H9 (cell line): ENCODE data around the gene ACOX3. TPM values are rescaled to one million over a fixed set of nuclear protein-coding genes. Genes with fewer than 3 reads are reported as not detected.

Experiments
- DNase-seq: peaks from one replicate; pipeline ENCODE4 v3.0.0-alpha.2; 2017
- H2AFZ ChIP-seq: one replicate; pipeline ENCODE4 v1.6.1; 2013; ENCODE audit warnings: mild to moderate bottlenecking, low read length, control low read depth, moderate library complexity
- H2AK5ac ChIP-seq: 2 replicates; pipeline ENCODE4 v1.6.1; 2013; ENCODE audit warnings: low read length, control low read depth, mixed read lengths; ENCODE audit not compliant: insufficient read length
- H2BK120ac ChIP-seq: one replicate; pipeline ENCODE4 v1.6.1; 2013; ENCODE audit warnings: low read depth, mild to moderate bottlenecking, low read length, control low read depth, inconsistent platforms; ENCODE audit not compliant: poor library complexity, severe bottlenecking
- H2BK12ac ChIP-seq: 2 replicates; pipeline ENCODE4 v1.6.1; 2013; ENCODE audit warnings: low read length, control low read depth, mixed read lengths, low read depth; ENCODE audit not compliant: insufficient read length
- H2BK15ac ChIP-seq: 2 replicates; pipeline ENCODE4 v1.6.1; 2013; ENCODE audit warnings: low read depth, low read length, control low read depth
- H2BK20ac ChIP-seq: one replicate; pipeline ENCODE4 v1.6.1; 2013; ENCODE audit warnings: low read depth, mild to moderate bottlenecking, low read length, control low read depth, inconsistent platforms; ENCODE audit not compliant: poor library complexity, severe bottlenecking
- H2BK5ac ChIP-seq: 2 replicates; pipeline ENCODE4 v1.6.1; 2013; ENCODE audit warnings: low read length, control low read depth, mixed read lengths; ENCODE audit not compliant: insufficient read length
- H3K14ac ChIP-seq: 2 replicates; pipeline ENCODE4 v1.6.1; 2013; ENCODE audit warnings: low read length, control low read depth; ENCODE audit not compliant: insufficient read depth
- H3K18ac ChIP-seq: 2 replicates; pipeline ENCODE4 v1.6.1; 2013; ENCODE audit warnings: low read depth, mild to moderate bottlenecking, mixed read lengths, low read length, control low read depth; ENCODE audit not compliant: insufficient read length
- H3K23ac ChIP-seq: 2 replicates; pipeline ENCODE4 v1.6.1; 2013; ENCODE audit warnings: low read length, control low read depth, mixed read lengths, low read depth; ENCODE audit not compliant: insufficient read length
- H3K23me2 ChIP-seq: 2 replicates; pipeline ENCODE4 v1.6.1; 2013; ENCODE audit warnings: low read depth, mild to moderate bottlenecking, mixed read lengths, low read length, control low read depth; ENCODE audit not compliant: insufficient read length, poor library complexity, severe bottlenecking
- H3K27ac ChIP-seq: 2 replicates; pipeline ENCODE4 v1.5.1; 2013; ENCODE audit warnings: low read length, control low read depth, mixed read lengths, low read depth; ENCODE audit not compliant: insufficient read length
- H3K27me3 ChIP-seq: 2 replicates; pipeline ENCODE4 v1.6.1; 2013; ENCODE audit warnings: low read length, control low read depth, inconsistent platforms; ENCODE audit not compliant: insufficient read depth
- H3K4ac ChIP-seq: 2 replicates; pipeline ENCODE4 v1.6.1; 2013; ENCODE audit warnings: low read depth, mild to moderate bottlenecking, control low read depth, inconsistent platforms, low read length, moderate library complexity
- H3K4me1 ChIP-seq: 2 replicates; pipeline ENCODE4 v1.6.1; 2013; ENCODE audit warnings: low read length, control low read depth, inconsistent platforms; ENCODE audit not compliant: insufficient read depth
- H3K4me2 ChIP-seq: 2 replicates; pipeline ENCODE4 v1.6.1; 2013; ENCODE audit warnings: low read length, control low read depth, mixed read lengths; ENCODE audit not compliant: insufficient read length, insufficient read depth
- H3K56ac ChIP-seq: 2 replicates; pipeline ENCODE4 v1.6.1; 2013; ENCODE audit warnings: low read depth, mild to moderate bottlenecking, mixed read lengths, low read length, control low read depth; ENCODE audit not compliant: insufficient read length
- H3K79me1 ChIP-seq: 2 replicates; pipeline ENCODE4 v1.6.1; 2013; ENCODE audit warnings: low read depth, mild to moderate bottlenecking, moderate library complexity, low read length, control low read depth, inconsistent platforms; ENCODE audit not compliant: insufficient read depth, poor library complexity, severe bottlenecking
- H3K79me2 ChIP-seq: 2 replicates; pipeline ENCODE4 v1.6.1; 2013; ENCODE audit warnings: low read length, control low read depth, inconsistent platforms; ENCODE audit not compliant: insufficient read depth
- H3K9ac ChIP-seq: 2 replicates; pipeline ENCODE4 v1.6.1; 2013; ENCODE audit warnings: low read length, control low read depth, mixed read lengths; ENCODE audit not compliant: insufficient read length; ENCODE audit errors: extremely low read depth
- H3K9me3 ChIP-seq: one replicate; pipeline ENCODE4 v1.6.1; 2013; ENCODE audit warnings: low read depth, low read length, inconsistent platforms; ENCODE audit not compliant: control insufficient read depth
- H3T11ph ChIP-seq: one replicate; pipeline ENCODE4 v1.6.1; 2013; ENCODE audit warnings: mild to moderate bottlenecking, low read length, control low read depth, inconsistent platforms
- H4K20me1 ChIP-seq: one replicate; pipeline ENCODE4 v1.6.1; 2013; ENCODE audit not compliant: control insufficient read depth, insufficient read length, insufficient read depth
- H4K5ac ChIP-seq: 2 replicates; pipeline ENCODE4 v1.6.1; 2013; ENCODE audit warnings: low read depth, mild to moderate bottlenecking, mixed read lengths, low read length, control low read depth; ENCODE audit not compliant: insufficient read length
- H4K8ac ChIP-seq: replicated peaks from 2 replicates; pipeline ENCODE4 v1.6.1; 2013; ENCODE audit warnings: low read length, control low read depth, mixed read lengths, low read depth; ENCODE audit not compliant: insufficient read length
- H4K91ac ChIP-seq: 2 replicates; pipeline ENCODE4 v1.6.1; 2013; ENCODE audit warnings: low read depth, mild to moderate bottlenecking, moderate library complexity, mixed read lengths, low read length, control low read depth; ENCODE audit not compliant: insufficient read length
- H3K27ac Mint-ChIP-seq, 3 experiments: 2 replicates in 2 of 3; 3 replicates in 1 of 3; pipeline ENCODE4 v1.8.0; 2020 to 2021; ENCODE audit warnings: mixed read lengths in 3 of 3, mild to moderate bottlenecking in 1 of 3, moderate library complexity in 1 of 3
- H3K27me3 Mint-ChIP-seq: 2 replicates; pipeline ENCODE4 v1.8.0; 2021; ENCODE audit warnings: low read depth, mild to moderate bottlenecking, moderate library complexity, mixed read lengths
- H3K36me3 Mint-ChIP-seq, 3 experiments: 2 replicates in 2 of 3; 3 replicates in 1 of 3; pipeline ENCODE4 v1.8.0; 2020 to 2021; ENCODE audit warnings: low read depth in 3 of 3, mixed read lengths in 3 of 3; ENCODE audit not compliant: insufficient read depth in 1 of 3
- H3K4me1 Mint-ChIP-seq, 2 experiments: 2 replicates each; pipeline ENCODE4 v1.8.0; 2020; ENCODE audit warnings: mixed read lengths in 2 of 2
- H3K4me3 Mint-ChIP-seq, 2 experiments: 2 replicates in 1 of 2; 3 replicates in 1 of 2; pipeline ENCODE4 v1.8.0; 2020 to 2021; ENCODE audit warnings: mild to moderate bottlenecking in 2 of 2, mixed read lengths in 2 of 2, moderate library complexity in 1 of 2
- H3K9me3 Mint-ChIP-seq, 2 experiments: 2 replicates in 1 of 2; 3 replicates in 1 of 2; pipeline ENCODE4 v1.8.0; 2020; ENCODE audit warnings: mild to moderate bottlenecking in 2 of 2, mixed read lengths in 2 of 2, moderate library complexity in 1 of 2
- CTCF ChIP-seq: fragments of 200-600 bp; sonication (generic); conservative IDR thresholded peaks from 3 replicates; pipeline ENCODE4 v1.8.0; 2021; ENCODE audit warnings: antibody characterized with exemption, mild to moderate bottlenecking
- WGBS: extraction: QIAGEN DNeasy Blood & Tissue Kit; methylation state at CpG from one replicate; pipeline ENCODE4 v1.1.7; 2013; ENCODE audit warnings: missing lambda C conversion rate, low lambda C conversion rate, mixed read lengths; ENCODE audit not compliant: insufficient read length; ENCODE audit errors: extremely low coverage; 5-methylcytosine and 5-hydroxymethylcytosine counted together
- total RNA-seq: library from RNA; stranded (reverse); gene quantifications from 2 replicates; pipeline ENCODE4 v1.2.1, GENCODE V29; 2021

The ACOX3 gene
- total RNA-seq, 1 experiment from 2014 or later = 13.8 TPM

- no peaks in the 10 kb centered on the region for H4K20me1 ChIP-seq
- no peaks in the 10 kb centered on the region for H3K79me2 ChIP-seq
- no peak overlapping the region for H3K4me2 ChIP-seq
- H2BK12ac ChIP-seq = no peak overlapping the region
- no peak overlapping the region for H3K23ac ChIP-seq
- no peak overlapping the region for H4K8ac ChIP-seq
- peaks cover 39 to 42% of the 10 kb centered on the region in 2 experiments for H3K4me1 Mint-ChIP-seq
- peaks cover 7% of the 10 kb centered on the region; the same call in 1 of the 2 replicates for H3K4me1 ChIP-seq
- no CpG with 5 or more reads among the region's 9 CpGs for WGBS
- H2BK5ac ChIP-seq = no peak overlapping the region
- no peaks in the 10 kb centered on the region for H3K9me3 Mint-ChIP-seq
- no peak overlapping the region for H3K56ac ChIP-seq
- peaks cover 4% of the 10 kb centered on the region; the same call in 1 of the 2 replicates for H3K27me3 ChIP-seq
- H3K23me2 ChIP-seq = no peaks in the 10 kb centered on the region
- H3K27me3 Mint-ChIP-seq = peaks cover 30% of the 10 kb centered on the region
- no peak overlapping the region for H2BK20ac ChIP-seq
- TF ChIP-seq CTCF = no peak
- no peaks in the 10 kb centered on the region for H3K9me3 ChIP-seq
- DNase-seq = no peak
- H3K4ac ChIP-seq = no peak overlapping the region
- no peak overlapping the region for H2BK120ac ChIP-seq
- H4K5ac ChIP-seq = no peak overlapping the region
- no peak overlapping the region for H3K14ac ChIP-seq
- H3K36me3 Mint-ChIP-seq = peaks cover 0 to 11% (median 3%) of the 10 kb centered on the region in 3 experiments; a peak in 2 of 7 replicates
- H2BK15ac ChIP-seq = no peak overlapping the region
- H2AFZ ChIP-seq = no peak overlapping the region
- H4K91ac ChIP-seq = no peak overlapping the region
- no peak overlapping the region for H3K27ac Mint-ChIP-seq
- no peak overlapping the region for H2AK5ac ChIP-seq
- H3K79me1 ChIP-seq = no peaks in the 10 kb centered on the region
- H3K27ac ChIP-seq = no peak overlapping the region
- H3K4me3 Mint-ChIP-seq = no peak overlapping the region
- no peak overlapping the region for H3T11ph ChIP-seq
- H3K9ac ChIP-seq = no peak overlapping the region
- no peak overlapping the region for H3K18ac ChIP-seq
Measured at GRCh38 chr4:8353158-8353669, 87.3 kb downstream of the ACOX3 start.
